Measurements from ENCODE around the gene ARMH1. TPM values are rescaled to one million over a fixed set of nuclear protein-coding genes. Genes with fewer than 3 reads are reported as not detected.
"Not testable (repeated sequence)": the region's sequence is repeated elsewhere in the genome, so short reads cannot be mapped to it uniquely, and the experiment has no call there.

The ARMH1 gene
- total RNA-seq, 2 experiments from 2014 or later: 20.8 to 21.2 TPM

DNA sequence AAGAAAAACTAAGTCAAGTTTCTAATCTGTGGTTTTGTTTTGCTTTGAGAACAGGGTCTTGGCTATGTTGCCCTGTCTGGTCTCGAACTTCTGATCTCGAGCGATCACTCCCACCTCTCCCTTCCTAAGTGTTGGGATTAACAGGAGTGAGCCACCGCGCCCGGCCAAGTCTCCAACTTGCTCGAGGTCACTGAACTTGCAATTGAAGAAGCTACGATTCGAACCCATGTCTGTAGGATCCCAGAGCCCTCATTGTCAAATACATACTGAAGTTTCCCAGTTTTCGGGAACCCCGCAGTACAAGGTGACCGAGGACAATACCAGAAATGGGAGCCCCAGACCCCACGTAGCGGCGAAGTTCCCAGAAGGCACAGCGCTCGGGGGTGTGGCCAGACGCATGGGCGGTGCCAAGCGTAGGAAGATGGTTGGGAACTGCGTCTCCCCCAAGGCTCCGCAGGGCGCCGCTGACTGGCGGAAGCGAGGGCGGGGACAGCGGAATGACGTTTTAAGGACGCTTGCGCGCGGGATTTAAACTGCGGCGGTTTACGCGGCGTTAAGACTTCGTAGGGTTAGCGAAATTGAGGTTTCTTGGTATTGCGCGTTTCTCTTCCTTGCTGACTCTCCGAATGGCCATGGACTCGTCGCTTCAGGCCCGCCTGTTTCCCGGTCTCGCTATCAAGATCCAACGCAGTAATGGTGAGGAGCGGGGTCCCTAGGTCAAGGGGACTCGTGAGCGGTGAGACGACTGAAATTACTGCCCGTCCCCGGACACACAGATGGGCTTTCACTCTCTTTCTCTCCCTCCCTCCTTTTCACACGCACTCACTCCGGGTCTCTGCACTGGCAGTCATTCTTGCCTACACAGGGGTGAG, 65.0 kb downstream of the ARMH1 start, which contains the start of gene KIF2C:
Gene KIF2C, plus strand, starts transcription at position 531 of the 872 bp plus-strand sequence. Its CDS starts 96 bp downstream, at position 627.
- Mint-ChIP-seq H3K9me3 (no peaks in the 10 kb centered on the region), H3K4me3 (peak within 1 kb of the TSS; percentile 91), H3K4me1 (peaks cover 45% of the 10 kb centered on the region), H3K27me3 (peaks cover 3% of the 10 kb centered on the region), H3K27ac (peak within 1 kb of the TSS; percentile 84), H3K36me3 (ENCODE audit: low read depth) (peaks cover 43% of the 10 kb centered on the region)
- peak; percentile 98 for DNase-seq
- ChIA-PET POLR2A (interaction anchor here (0.5 to 10.3 kb wide), 16 partner anchors 8 to 80 kb away, joined by 3 to 174 read pairs (median 4); partner anchors contain the start of genes BTBD19, RNU5D-1 and RPS8), CTCF (interaction anchor here (1.4 to 3.0 kb wide), 2 partner anchors 9 to 36 kb away, joined by 3 to 31 read pairs; partner anchors contain the start of genes RNU5D-1 and RPS8)

DNA sequence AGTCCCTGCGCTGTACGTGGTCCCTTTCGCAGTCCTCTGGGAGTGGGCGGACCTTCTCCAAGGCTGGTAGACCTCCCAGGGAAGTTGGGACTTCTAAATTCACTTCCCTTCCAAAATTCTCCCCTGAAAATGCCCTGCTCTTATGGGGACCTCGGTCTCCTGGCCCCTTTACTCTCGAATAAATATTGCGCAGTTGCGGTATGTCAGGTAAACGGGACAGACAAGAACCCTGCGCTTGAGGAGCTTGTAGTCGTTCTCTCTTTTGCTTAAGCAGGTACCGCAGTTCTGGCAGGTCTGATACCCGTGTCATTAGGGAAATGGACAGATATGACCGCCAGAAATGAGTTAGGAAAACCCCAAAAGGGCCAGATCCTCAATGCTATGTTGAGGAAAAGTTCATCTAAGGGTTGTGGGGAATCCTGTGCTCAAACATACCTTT, 65.7 kb downstream of the ARMH1 start:
- ChIA-PET CTCF (interaction anchor here (1.0 to 3.0 kb wide), 3 partner anchors 10 to 45 kb away, joined by 3 to 31 read pairs (median 4); partner anchors contain the start of genes RNU5D-1 and RPS8), POLR2A (interaction anchor here (0.6 to 10.3 kb wide), 19 partner anchors 8 to 760 kb away, joined by 3 to 174 read pairs (median 4); partner anchors contain the start of genes BTBD19, CCDC163, EIF2B3 and MMACHC)
- Mint-ChIP-seq H3K9me3 (no peaks in the 10 kb centered on the region), H3K27me3 (peaks cover 3% of the 10 kb centered on the region), H3K4me1 (peaks cover 49% of the 10 kb centered on the region), H3K36me3 (ENCODE audit: low read depth) (peaks cover 47% of the 10 kb centered on the region), H3K27ac (peak overlapping the region; percentile 84), H3K4me3 (peak overlapping the region; percentile 91)
- DNase-seq: no peak

DNA sequence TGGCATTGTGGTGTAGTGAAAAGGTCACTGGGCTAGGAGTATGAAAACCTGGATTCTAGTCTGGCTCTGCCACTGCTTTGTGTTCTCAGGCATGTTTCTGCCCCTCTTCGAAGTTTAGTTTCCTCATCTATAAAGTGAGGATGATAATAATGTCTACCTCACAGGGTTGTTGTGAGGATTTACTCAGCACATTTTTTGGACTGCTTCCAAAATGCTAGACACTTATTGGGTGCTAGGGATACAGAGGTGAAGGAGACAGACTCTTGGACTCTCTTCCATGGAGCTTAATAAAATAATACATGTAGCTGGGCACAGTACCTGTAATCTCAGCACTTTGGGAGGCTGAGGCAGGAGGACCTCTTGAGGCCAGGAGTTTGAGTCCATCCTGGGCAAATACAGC, 68.7 kb downstream of the ARMH1 start:
- CTCF ChIA-PET: interaction anchor here (0.7 to 3.0 kb wide), 4 partner anchors 13 to 585 kb away, joined by 3 to 15 read pairs (median 4); partner anchors contain the start of gene RNU5D-1
- no peak for DNase-seq
- peaks cover 68% of the 10 kb centered on the region for H3K36me3 Mint-ChIP-seq (ENCODE audit: low read depth)
- H3K27me3 Mint-ChIP-seq: no peaks in the 10 kb centered on the region
- H3K27ac Mint-ChIP-seq: peak overlapping the region; percentile 61
- peaks cover 62% of the 10 kb centered on the region for H3K4me1 Mint-ChIP-seq
- POLR2A ChIA-PET: interaction anchor here (0.6 to 10.3 kb wide), 13 partner anchors 12 to 596 kb away, joined by 3 to 174 read pairs (median 3); partner anchors contain the start of genes PLK3, RNU5D-1, RPS8 and UROD
- H3K9me3 Mint-ChIP-seq: no peaks in the 10 kb centered on the region
- peak overlapping the region; percentile 24 for H3K4me3 Mint-ChIP-seq

DNA sequence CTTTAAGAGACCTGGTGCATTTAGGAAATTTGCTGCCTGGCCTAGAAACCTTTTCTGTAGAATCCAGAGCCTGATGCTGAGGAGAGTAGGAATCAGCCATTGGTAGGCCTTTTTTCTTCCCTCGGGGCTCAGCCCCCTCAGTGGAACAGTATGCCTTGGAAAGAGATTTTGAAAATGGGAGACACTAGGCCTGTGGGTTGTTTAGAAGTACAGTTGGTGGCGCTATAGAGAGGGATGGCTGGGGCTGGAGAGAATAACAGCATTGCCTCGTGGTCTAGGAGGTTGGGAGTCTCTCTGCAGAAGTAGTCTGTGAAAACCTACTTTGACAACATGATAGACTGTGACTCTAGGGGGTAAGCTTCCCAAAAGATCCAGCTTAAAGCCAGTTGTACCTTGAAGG, 73.4 kb downstream of the ARMH1 start:
- peaks cover 36% of the 10 kb centered on the region for H3K4me1 Mint-ChIP-seq
- H3K27me3 Mint-ChIP-seq: no peaks in the 10 kb centered on the region
- H3K27ac Mint-ChIP-seq: peak overlapping the region; percentile 40
- ChIA-PET CTCF (interaction anchor here (2.7 kb wide), 1 partner anchor 16 kb away, joined by 15 read pairs; the partner anchor contains the start of gene RNU5D-1), POLR2A (interaction anchor here (1.1 to 10.3 kb wide), 8 partner anchors 8 to 27 kb away, joined by 3 to 174 read pairs (median 6); partner anchors contain the start of genes KIF2C, RNU5D-1 and RPS8)
- no peak for DNase-seq
- H3K9me3 Mint-ChIP-seq: no peaks in the 10 kb centered on the region
- H3K36me3 Mint-ChIP-seq (ENCODE audit: low read depth): peaks cover 60% of the 10 kb centered on the region
- no peak overlapping the region for H3K4me3 Mint-ChIP-seq

DNA sequence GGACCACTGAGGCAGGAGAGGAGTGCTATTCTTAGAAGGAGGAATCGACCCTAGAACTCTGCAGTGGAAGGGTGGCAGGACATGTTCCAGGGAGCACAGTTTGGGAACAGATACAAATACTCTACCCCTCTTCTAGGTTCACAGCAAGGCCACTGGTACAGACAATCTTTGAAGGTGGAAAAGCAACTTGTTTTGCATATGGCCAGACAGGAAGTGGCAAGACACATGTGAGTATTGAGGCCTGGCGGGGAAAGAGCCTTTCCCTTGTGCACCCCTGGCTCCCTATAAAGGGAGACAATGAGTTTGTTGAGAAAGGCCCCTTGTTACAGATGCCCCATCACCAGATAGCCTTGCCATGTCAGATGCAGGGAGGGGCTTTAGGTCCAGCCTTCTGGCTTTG, 82.9 kb downstream of the ARMH1 start:
- Mint-ChIP-seq H3K4me1 (peaks cover 8% of the 10 kb centered on the region), H3K27me3 (no peaks in the 10 kb centered on the region), H3K4me3 (no peak overlapping the region), H3K36me3 (ENCODE audit: low read depth) (peaks cover 79% of the 10 kb centered on the region), H3K27ac (peak overlapping the region; percentile 31), H3K9me3 (no peaks in the 10 kb centered on the region)
- ChIA-PET CTCF (no interaction called here), POLR2A (interaction anchor here (2.1 to 4.9 kb wide), 2 partner anchors 9 to 26 kb away, joined by 7 to 27 read pairs; partner anchors contain the start of gene RNU5D-1)
- DNase-seq: no peak

DNA sequence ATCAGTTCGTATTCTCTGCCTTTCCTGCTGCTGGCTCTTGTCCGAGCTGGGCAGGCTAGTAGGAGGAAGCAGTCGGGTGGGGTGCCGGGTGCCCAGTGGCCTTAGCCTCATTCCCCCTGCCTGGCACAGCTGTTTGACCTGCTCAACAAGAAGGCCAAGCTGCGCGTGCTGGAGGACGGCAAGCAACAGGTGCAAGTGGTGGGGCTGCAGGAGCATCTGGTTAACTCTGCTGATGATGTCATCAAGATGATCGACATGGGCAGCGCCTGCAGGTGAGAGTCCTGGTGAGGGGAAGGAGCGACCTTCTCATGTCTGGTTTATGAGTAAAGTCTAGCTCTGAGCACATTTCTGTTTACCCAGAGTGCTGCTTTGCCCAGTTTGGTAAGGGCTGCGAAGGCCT, 84.6 kb downstream of the ARMH1 start:
- DNase-seq: no peak
- no peak overlapping the region for H3K4me3 Mint-ChIP-seq
- CTCF ChIA-PET: interaction anchor here (1.3 to 1.4 kb wide), 3 partner anchors 15 to 28 kb away, joined by 3 to 5 read pairs (median 5); partner anchors contain the start of genes RNU5D-1 and RPS8
- peaks cover 82% of the 10 kb centered on the region for H3K36me3 Mint-ChIP-seq (ENCODE audit: low read depth)
- peaks cover 8% of the 10 kb centered on the region for H3K4me1 Mint-ChIP-seq
- no peaks in the 10 kb centered on the region for H3K27me3 Mint-ChIP-seq
- H3K9me3 Mint-ChIP-seq: no peaks in the 10 kb centered on the region
- POLR2A ChIA-PET: interaction anchor here (0.9 to 2.4 kb wide), 7 partner anchors 8 to 38 kb away, joined by 3 to 15 read pairs (median 4); partner anchors contain the start of genes RNU5D-1 and RPS8
- H3K27ac Mint-ChIP-seq: no peak overlapping the region

DNA sequence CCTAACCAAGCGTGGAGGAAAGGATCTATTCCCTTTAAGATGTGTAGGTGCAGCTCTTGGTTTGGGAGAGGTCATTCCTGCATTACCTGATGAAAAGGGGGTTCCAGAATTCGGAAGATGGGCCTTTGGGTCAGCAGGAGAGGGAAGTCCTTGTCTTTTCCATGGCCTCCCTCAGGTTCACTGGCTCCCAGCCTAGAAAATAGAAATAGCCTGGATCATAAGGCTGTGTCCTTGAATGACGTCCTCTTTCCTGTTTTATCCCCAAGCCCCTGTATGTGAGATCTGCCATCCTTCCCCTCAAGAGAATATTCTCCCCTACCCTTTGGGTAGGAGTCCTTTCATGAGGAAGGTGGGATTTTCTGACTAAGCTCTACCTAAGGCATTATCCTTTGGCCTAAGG, 86.4 kb downstream of the ARMH1 start:
- Mint-ChIP-seq H3K4me1 (peaks cover 8% of the 10 kb centered on the region), H3K27ac (no peak overlapping the region), H3K36me3 (ENCODE audit: low read depth) (peaks cover 77% of the 10 kb centered on the region), H3K27me3 (no peaks in the 10 kb centered on the region), H3K9me3 (no peaks in the 10 kb centered on the region), H3K4me3 (no peak overlapping the region)
- DNase-seq: no peak
- POLR2A ChIA-PET: interaction anchor here (1.0 to 3.1 kb wide), 8 partner anchors 9 to 39 kb away, joined by 3 to 22 read pairs (median 6); partner anchors contain the start of genes RNU5D-1 and RPS8
- CTCF ChIA-PET: no interaction called here

DNA sequence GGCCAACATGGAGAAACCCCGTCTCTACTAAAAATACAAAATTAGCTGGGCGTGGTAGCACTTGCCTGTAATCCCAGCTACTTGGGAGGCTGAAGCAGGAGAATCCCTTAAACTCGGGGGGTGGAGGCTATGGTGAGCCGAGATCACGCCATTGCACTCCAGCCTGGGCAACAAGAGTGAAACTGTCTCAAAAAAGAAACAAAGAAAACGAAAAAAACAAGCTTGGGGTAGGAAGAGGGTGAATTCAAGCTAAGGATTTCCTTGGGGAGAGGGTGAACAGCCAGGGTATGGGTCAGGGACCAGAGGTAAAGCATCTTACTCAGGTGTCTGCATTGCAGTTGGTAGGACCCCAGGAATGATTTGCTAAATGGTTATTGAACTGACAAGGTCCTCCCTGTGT, 91.9 kb downstream of the ARMH1 start:
- ChIA-PET CTCF (interaction anchor here (1.2 to 1.3 kb wide), 2 partner anchors 9 to 35 kb away, joined by 3 to 7 read pairs; partner anchors contain the start of genes RNU5D-1 and RPS8), POLR2A (interaction anchor here (0.8 to 3.2 kb wide), 10 partner anchors 9 to 45 kb away, joined by 3 to 31 read pairs (median 6); partner anchors contain the start of gene RPS8)
- DNase-seq, H3K4me1 Mint-ChIP-seq, H3K27ac Mint-ChIP-seq, H3K4me3 Mint-ChIP-seq, H3K27me3 Mint-ChIP-seq, H3K9me3 Mint-ChIP-seq: not testable (repeated sequence)
- H3K36me3 Mint-ChIP-seq (ENCODE audit: low read depth): peaks cover 54% of the 10 kb centered on the region

Other genes starting within 250 kb of the ARMH1 start
- 1 to 10 TPM; 4.3 to 5.6 TPM for gene TMEM53, start 233 bp upstream of the ARMH1 start, total RNA-seq
- gene RNU5D-1, start 56.5 kb downstream of the ARMH1 start, total RNA-seq: not detected
- gene KIF2C, start 65.1 kb downstream of the ARMH1 start, total RNA-seq: 100 to 1,000 TPM; 105 to 106 TPM
- gene RPS8, start 100.8 kb downstream of the ARMH1 start, total RNA-seq: 1,000 to 10,000 TPM; 1,610 to 1,658 TPM
- 1 to 10 TPM; 1.0 to 1.3 TPM for gene BEST4, start 113.5 kb downstream of the ARMH1 start, total RNA-seq
- 10 to 100 TPM; 62.8 to 63.5 TPM for gene PLK3, start 125.7 kb downstream of the ARMH1 start, total RNA-seq
- 1 to 10 TPM; 1.9 to 2.2 TPM for gene DYNLT4, start 132.6 kb downstream of the ARMH1 start, total RNA-seq
- 1 to 10 TPM; 8.4 to 8.7 TPM for gene BTBD19, start 133.8 kb downstream of the ARMH1 start, total RNA-seq
- 1 to 10 TPM in 1 of 2 experiments, under 1 TPM in 1; 0.58 to 1.0 TPM for gene PTCH2, start 168.5 kb downstream of the ARMH1 start, total RNA-seq

All from activated CD4-positive, alpha-beta memory T cell treated with anti-CD3 and anti-CD28 coated beads, Interleukin-2, amount 10 ng/mL, durations not matched to agents 7 days and 5 days (primary cell).